Osteocyte (in vitro differentiated cells): ENCODE measurements around the gene FOXO1. TPM values are rescaled to one million over a fixed set of nuclear protein-coding genes. Genes with fewer than 3 reads are reported as not detected.

Experiments used
- DNase-seq: peaks from one replicate; pipeline ENCODE4 v3.0.0; 2021; ENCODE audit warnings: mixed read lengths; ENCODE audit not compliant: unreplicated experiment; ENCODE audit errors: extremely low spot score
- H3K27ac Mint-ChIP-seq: one replicate; pipeline ENCODE4 v1.8.0; 2021; ENCODE audit warnings: mild to moderate bottlenecking, mixed read lengths; ENCODE audit not compliant: unreplicated experiment
- H3K27me3 Mint-ChIP-seq: one replicate; pipeline ENCODE4 v1.8.0; 2021; ENCODE audit warnings: mixed read lengths; ENCODE audit not compliant: unreplicated experiment
- H3K36me3 Mint-ChIP-seq: one replicate; pipeline ENCODE4 v1.8.0; 2021; ENCODE audit warnings: mixed read lengths; ENCODE audit not compliant: unreplicated experiment
- H3K4me1 Mint-ChIP-seq: one replicate; pipeline ENCODE4 v1.8.0; 2021; ENCODE audit warnings: mixed read lengths; ENCODE audit not compliant: unreplicated experiment
- H3K4me3 Mint-ChIP-seq: one replicate; pipeline ENCODE4 v1.8.0; 2021; ENCODE audit warnings: mild to moderate bottlenecking, moderate library complexity, mixed read lengths; ENCODE audit not compliant: unreplicated experiment
- H3K9me3 Mint-ChIP-seq: one replicate; pipeline ENCODE4 v1.8.0; 2021; ENCODE audit warnings: mixed read lengths; ENCODE audit not compliant: unreplicated experiment
- CTCF ChIP-seq: fragments of 200-600 bp; sonication (generic); IDR thresholded peaks from 2 replicates; pipeline ENCODE4 v1.5.0; 2021; ENCODE audit warnings: antibody characterized with exemption, mild to moderate bottlenecking, moderate library complexity
- total RNA-seq: library from RNA; stranded (reverse); gene quantifications from 2 replicates; pipeline ENCODE4 v1.2.1, GENCODE V29; 2021

Gene FOXO1
- total RNA-seq, 1 donor from 2014 or later, result 10.0 TPM

- Mint-ChIP-seq H3K4me3 (no peak overlapping the region), H3K9me3 (no peaks in the 10 kb centered on the region), H3K27me3 (no peaks in the 10 kb centered on the region), H3K4me1 (peaks cover 15% of the 10 kb centered on the region), H3K27ac (no peak overlapping the region), H3K36me3 (peaks cover 1% of the 10 kb centered on the region)
- DNase-seq, result no peak
- TF ChIP-seq CTCF, result no peak
These were observed 21.4 kb downstream of the FOXO1 start for GRCh38 chr13:40644838-40645604.

- Mint-ChIP-seq H3K9me3 (no peaks in the 10 kb centered on the region), H3K27ac (no peak overlapping the region), H3K27me3 (no peaks in the 10 kb centered on the region), H3K4me1 (peaks cover 26% of the 10 kb centered on the region), H3K36me3 (peaks cover 1% of the 10 kb centered on the region), H3K4me3 (no peak overlapping the region)
- no peak for DNase-seq
- no peak for TF ChIP-seq CTCF
These were observed 25.5 kb downstream of the FOXO1 start for GRCh38 chr13:40640845-40641458.

- Mint-ChIP-seq H3K4me3 (no peak overlapping the region), H3K27ac (no peak overlapping the region), H3K9me3 (no peaks in the 10 kb centered on the region), H3K36me3 (no peaks in the 10 kb centered on the region), H3K27me3 (no peaks in the 10 kb centered on the region), H3K4me1 (peaks cover 28% of the 10 kb centered on the region)
- TF ChIP-seq CTCF, result no peak
- no peak for DNase-seq
These were observed 26.2 kb downstream of the FOXO1 start for GRCh38 chr13:40640202-40640601.

GRCh38 chr13:40639221-40639681 lies 27.2 kb downstream of the FOXO1 start:
- peaks cover 26% of the 10 kb centered on the region for H3K4me1 Mint-ChIP-seq
- H3K27me3 Mint-ChIP-seq, result no peaks in the 10 kb centered on the region
- no peaks in the 10 kb centered on the region for H3K9me3 Mint-ChIP-seq
- H3K4me3 Mint-ChIP-seq, result no peak overlapping the region
- no peaks in the 10 kb centered on the region for H3K36me3 Mint-ChIP-seq
- peak overlapping the region; percentile 44 for H3K27ac Mint-ChIP-seq
- no peak for DNase-seq
- TF ChIP-seq CTCF, result no peak

GRCh38 chr13:40637643-40638042 lies 28.8 kb downstream of the FOXO1 start:
- no peaks in the 10 kb centered on the region for H3K9me3 Mint-ChIP-seq
- peaks cover 26% of the 10 kb centered on the region for H3K4me1 Mint-ChIP-seq
- no peak for DNase-seq
- no peaks in the 10 kb centered on the region for H3K36me3 Mint-ChIP-seq
- no peak for TF ChIP-seq CTCF
- no peak overlapping the region for H3K27ac Mint-ChIP-seq
- no peaks in the 10 kb centered on the region for H3K27me3 Mint-ChIP-seq
- no peak overlapping the region for H3K4me3 Mint-ChIP-seq
